HG03432 (cell line): Measurements from ENCODE around the gene SLC22A31.

Experiments used
- ATAC-seq: cut with Tn5 transposase; IDR thresholded peaks from one replicate; pipeline ENCODE4 v1.9.1; 2021; ENCODE audit warnings: mild to moderate bottlenecking, moderate library complexity; ENCODE audit not compliant: unreplicated experiment

SLC22A31 gene

DNA sequence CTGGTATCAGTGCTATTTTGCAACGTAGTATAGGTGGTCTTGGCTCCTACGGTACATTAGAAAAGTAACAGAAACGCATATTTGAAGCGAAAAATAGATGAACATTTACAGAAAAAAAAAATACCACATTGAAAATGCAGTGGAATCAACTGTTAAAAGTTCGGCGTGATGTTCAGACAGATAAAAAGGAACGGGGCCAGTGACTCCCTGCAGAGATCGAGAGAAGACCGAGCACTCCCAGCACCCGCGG is 16.7 kb upstream of the SLC22A31 start:
- ATAC-seq = no peak

DNA sequence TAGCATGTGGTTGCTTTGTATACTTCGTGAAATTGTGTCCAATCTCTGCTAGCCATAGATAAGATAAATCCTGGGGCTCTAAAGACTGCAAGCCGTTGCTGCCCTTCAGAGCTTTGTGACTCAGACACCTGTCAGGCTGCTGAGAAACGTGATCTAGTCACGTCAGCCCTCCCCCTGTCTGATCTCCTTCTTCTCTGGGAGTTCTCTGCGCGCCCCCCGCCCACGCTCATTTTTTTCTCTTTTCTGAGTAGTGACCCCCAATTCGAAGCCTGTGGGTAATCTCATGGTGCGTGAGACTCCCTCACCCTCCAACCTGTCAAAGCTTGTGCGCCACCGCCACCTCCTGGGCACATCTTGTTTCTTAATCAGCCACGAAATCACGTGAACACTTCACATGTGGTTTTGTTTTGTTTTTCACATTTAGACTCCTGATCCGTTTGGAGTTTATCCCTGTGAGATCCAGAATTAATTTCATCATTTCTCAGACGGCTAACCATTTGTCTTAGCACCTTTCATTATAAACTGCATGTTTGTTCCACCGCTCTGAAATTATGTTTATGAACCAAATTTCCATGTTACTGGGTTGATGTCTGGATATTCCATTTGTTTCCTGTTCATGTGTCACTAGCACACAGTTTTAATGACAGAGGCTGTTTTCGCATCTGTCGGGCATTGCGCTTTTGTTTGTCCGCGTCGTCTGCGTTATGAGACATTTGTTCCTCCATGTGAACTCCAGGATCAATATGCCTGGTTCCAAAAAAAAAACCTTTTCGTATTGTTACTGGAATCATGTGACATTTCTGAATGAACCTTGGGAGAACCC is 16.2 kb upstream of the SLC22A31 start:
- ATAC-seq = peak; percentile 49

DNA sequence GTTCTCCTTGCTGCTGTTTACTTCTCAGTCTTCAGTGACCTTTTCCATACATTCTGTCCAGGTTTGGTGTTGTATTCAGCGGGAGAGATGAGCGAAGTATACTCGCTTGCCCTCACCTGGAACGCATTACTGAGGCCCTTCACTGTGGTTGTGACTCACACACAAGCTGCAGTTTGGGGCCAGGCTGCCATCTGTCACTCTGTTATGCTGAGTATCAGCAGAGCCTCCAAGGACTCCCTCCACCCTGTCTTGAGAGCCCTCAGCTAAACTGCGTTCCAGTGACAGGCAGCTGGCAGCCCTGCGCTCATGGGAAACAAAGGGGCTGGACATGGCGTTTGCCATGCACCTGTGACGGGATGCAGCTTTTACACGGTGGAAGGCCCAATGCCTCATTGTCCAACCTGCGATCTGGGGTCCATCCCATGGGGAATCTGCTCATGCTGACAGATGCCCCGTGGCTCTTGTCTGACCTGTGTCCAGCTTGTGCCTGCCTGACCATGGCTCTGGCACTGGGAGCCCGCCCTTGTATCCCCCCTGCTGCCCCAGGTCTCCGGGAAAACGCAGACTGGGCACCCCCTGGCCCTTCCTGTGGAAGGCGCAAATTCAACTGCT is 10.7 kb upstream of the SLC22A31 start:
- ATAC-seq = no peak

DNA sequence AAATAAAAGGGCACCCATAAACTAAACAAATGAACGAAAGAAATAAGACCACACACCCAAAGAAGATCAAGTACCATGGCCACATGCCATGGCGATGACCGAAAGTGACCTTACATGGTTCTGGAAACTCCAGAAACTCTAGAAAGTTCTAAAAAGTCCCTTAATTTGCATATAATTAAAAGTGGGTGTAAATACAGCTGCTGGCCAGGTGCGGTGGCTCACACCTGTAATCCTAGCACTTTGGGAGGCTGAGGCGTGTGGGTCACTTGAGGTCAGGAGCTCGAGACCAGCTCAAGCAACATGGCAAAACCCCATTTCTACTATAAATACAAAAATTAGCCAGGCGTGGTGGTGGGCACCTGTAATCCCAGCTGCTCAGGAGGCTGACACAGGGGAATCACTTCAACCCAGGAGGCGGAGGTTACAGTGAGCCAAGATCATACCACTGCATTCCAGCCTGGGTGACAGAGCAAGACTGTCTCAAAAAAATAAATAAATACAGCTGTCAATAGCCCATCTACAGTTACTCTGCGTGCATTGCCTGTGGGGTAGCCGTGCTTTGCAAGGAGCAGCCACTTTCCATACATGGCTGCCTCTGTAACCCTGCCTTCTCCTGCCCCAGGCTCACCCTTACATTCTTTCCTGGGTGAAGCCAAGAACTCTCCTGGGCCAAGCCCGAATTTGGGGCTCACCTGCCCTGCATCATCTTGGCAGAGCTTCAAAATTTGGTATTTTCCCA is 10.0 kb upstream of the SLC22A31 start:
- no peak for ATAC-seq

DNA sequence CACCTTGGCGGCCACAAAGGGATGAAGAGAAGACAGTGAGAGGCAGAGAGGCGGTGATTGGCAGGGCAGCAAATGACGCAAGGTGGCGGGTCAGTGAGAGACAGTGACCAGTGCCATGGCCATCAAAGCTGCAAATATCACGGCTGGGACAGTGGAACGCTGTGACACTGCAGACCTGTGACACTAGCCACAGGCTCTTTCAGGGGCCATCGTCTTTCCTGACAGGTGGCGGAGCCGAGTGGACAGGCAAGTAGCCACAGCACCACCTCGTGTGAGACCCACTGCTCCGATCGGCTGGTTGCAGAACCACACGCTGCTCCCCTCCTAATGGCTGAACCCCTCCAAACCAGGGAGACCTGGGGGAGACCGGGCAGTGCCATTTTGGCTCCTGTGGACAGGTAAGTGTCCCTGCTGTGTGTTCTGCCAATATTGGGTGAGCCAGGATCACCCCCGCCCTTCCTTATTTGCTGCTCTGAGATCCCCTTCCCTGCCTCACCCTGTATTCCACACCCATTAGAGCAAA is 9.2 kb upstream of the SLC22A31 start:
- no peak for ATAC-seq

DNA sequence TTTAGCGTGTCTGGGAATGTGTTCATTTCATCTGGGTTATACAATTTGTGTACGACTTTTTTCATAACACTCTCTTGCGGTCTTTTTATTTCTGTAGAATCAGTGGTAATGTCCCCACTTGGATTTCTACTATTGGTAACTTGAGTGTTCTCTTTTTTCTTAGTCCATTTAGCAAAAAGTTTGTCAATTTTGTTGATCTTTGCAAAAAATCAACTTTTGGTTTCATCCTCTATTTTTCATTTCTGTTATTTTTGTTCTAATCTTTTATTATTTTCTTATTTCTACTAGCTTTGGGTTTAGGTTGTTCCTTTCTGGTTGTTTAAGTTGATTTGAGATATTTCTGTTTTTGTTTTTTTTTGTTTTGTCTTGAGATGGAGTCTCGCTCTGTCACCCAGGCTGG is 7.7 kb upstream of the SLC22A31 start:
- no peak for ATAC-seq

DNA sequence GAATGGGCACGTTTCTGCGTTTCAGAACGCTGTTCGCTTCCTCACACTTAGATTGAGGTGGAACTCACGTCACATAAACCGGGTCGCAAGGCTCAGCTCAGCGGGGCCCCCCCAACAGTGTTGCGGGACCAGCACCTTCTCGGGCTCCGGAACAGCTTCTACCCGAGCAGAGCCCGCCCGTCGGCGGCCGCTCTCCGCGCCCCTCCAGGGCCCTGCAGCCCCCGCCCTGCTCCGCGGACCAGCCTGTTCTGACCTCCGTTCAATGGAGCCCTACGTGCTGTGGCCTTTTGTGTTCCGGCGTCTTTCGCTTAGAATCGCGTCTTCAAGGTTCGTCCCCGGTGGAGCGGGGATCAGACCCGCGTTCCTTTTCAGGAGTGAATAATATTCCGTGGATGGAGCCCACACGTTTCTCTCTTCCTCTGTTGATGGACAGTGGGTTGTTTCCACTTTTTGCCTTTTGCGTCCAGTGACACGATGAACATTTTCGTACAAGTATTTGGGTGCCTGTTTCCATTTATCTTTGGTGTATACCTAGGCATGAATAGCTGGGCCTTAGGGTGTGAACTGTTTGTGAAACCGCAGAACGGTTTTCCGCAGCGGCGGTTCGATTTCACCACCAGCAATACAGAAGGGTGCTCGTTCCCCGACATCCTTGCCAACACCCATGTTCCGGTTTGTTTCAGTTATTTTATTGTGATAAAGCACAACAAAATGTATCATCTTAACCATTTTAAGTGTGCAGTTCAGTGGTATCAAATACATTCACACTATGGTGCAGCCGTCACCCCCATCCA is 2.3 kb upstream of the SLC22A31 start:
- no peak for ATAC-seq

DNA sequence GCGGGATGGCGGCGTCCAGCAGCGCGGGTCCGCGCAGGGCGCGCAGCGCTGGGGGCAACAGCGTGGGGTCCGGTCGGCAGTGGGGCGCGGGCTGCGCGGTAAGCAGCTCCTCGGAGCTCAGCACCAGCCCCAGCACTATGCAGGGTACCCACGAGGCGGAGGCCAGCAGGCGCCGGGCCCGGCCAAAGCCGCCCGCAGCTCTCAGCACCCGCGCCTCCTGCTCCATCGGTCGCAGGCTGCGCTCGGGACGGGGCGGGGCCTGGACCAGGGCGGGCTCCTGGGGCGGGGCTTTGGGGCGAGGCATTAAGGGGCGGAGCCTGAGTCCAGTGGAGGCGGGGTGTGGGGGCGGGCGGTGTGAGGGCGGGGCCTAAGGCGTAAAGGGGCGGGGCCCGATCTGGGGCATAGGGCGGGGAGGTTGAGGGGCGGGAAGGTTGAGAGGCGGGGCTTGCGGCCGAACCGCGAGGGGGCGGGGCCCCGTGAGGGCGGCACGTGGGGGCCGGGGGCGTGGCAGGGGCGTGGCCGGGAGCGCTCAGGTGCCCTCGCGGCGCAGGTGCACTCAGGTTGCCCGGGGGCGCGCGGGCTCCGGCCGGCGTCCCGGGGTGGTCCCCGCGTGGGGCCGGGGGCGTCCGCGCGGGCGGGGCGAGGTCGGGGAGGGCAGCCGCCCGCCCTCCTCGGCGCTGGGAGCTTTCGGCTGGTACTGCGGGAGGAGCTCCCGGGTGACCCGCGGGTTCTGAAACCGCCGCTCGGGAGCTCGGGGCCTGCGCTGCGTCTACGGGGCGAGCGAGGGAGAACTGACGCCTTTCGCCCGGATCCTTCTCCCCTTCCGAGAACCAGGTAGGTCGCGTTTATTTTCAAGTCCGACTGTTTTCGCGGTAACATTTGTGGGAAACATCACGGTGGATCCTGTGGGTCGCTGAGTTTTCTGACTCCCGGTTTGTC is 1.4 kb upstream of the SLC22A31 start:
- no peak for ATAC-seq

DNA sequence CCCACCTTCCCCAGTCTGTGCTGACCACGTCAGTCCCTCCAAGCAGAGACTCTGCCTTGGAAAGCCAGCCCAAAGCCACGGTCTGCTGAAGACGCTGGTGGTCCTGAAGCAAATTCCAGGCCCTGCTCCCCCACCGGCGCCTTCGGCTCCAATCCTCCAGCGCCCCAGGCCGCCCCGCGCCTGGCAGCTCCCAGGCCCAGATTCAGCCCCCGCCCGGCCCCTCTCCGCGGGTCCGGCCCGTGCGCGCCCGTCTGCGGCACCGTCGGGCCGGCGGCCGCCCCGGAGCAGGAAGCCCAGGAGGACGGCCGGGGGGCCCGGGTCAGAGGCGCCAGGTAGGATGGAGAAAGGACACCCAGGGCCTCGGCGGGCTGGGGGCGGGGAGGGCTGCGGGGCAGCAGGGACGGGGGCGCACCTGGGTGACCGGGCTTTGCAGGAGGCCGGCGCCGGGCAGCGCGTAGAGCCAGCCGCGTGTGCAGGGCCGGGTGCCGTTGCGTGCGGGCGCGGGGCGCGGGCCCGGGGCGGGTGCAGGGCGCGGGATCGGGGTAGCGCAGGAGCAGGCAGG is 594 bp upstream of the SLC22A31 start:
- no peak for ATAC-seq

DNA sequence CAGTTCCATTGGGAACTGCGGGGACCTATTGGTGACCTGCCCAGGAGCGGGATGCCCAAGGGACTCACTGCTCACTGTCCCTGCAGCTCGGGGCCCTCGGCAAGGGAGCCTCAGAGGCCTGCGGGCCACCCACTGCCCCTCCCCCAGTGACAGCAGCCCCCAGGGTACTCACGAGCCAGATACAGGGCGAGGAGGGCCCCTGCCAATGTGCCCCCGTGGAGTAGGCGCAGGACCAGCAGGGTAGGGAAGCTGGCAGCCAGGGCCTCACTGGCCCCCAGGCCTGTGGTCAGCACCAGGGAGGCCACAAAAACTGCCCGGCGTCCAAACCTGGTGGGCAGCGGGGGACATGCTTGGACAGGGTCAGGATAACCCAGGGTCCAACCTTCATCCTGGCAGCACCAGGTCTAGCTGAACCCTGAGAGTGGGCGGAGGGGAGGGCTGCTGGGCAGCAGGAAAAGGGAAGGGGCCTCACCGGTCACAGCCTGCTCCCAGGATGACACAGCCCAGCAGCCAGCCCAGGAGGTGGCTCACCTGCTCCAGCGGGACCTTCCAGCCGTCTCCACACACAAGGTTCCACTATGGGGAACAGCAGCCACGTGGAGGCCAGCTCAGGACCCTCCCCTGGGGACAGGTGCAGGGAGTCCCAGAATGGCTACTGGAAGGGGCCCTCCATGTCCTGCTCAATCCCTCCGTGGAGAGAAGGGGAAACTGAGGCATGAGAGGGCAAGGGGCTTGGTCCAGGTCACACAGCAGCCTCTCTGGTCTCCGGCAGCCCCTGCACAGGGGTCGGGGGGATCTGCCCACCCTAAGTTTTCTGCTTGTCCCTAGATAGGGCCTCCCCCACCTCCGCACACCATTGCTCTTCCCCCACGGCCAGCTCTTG is 855 bp downstream of the SLC22A31 start:
- ATAC-seq = no peak

DNA sequence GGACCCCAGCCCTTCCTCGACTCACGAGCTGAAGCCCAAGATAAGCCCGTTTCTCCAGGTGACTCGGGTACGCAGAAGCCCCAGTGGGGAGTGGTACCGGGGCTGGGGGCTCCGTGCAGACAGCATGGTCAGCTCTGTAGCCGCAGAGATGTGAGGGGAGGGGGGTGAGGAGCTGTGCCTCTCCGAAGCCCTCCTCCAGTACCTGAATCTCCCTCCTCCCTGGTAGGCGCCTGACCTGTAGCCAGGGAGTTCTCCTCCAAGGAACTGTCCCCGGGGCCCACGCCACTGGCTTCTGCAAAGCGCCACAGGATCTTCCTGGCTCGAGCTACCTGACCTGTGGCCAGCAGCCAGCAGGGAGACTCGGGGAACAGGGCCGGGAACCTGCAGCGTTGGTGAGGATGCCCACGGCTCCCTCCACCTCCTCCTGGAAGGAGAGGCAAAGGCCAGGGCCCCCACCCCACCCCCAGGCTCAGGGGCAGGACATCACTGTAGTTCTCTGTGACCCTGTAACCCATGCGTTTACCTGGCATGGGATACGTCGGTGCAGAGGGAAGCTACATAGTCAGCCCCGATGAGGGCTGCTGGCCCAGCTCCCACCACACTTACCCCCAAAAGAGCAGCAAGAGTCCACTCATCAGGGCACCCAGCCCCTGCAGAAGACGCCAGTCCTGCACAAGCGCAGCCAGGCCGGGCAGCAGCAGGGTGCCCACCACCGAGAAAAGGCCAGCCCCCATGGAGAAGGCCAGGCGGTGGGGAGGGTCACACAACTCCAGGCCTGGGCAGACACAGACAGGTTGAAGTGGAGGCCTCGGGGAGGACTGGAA is 1.7 kb downstream of the SLC22A31 start:
- no peak for ATAC-seq

DNA sequence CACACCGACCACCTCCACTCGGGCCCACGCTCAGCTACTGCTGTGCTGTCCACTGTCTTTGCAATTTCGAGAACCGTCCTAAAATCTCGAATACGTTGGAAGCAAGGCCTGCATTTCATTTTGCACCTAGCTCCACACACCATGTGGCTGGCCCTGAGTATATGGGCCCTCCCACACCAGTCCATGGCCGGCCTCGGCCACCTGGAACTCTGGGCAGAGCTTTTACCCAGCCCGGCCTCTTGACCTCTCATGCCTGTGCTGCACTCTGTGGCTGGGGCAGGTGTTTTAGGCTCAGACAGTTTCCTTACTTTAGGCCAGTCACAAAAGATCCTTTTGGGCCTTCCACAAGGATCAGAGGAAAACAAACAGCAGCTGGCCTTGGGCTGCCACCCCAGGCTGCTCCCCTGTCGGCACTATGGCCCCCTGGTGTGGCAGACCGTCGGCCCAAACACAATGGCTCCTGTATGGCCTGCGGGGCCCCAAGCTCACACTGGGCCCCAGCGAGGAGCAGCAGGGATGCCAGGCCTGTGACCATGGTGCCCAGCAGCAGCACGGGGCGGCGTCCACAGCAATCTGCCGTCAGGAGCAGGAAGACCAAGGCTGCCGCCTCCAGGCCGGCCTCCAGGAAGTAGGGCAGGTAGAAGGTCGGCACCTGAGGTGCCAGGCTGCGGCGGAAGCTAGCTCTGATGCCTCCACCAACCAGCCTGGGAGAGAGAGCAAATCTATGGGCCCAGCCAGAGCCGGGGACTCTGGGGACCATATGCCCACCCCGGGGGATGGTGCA is 2.5 kb downstream of the SLC22A31 start:
- ATAC-seq = no peak

DNA sequence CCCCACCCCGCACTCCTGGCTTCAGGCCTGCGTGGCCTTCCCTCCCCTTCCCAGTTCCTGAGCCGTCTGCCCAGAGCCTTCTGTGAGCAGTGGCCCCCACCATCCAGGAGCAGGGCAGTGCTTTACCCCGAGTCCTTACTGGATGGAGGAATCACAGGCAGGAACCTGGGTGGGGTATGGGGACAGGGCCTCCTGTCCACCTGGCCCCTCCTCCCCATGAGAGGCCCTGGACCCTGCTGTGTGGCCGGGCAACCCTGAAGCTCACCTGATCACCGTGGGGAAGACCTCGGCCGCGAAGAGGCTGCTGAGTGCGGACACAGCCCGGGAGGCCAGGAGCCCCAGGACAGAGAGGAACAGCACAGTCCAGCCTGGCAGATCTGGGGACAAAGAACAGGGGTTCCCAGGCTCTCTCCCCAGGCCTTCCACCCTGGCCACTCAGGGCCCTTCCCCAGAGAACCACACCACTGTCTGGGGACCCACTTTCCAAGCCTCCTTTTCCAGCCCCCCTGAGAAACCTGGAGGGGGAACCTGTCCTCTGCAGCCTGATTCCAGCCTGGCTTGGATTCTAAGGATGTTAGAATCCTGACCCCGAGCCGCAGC is 3.2 kb downstream of the SLC22A31 start:
- no peak for ATAC-seq

DNA sequence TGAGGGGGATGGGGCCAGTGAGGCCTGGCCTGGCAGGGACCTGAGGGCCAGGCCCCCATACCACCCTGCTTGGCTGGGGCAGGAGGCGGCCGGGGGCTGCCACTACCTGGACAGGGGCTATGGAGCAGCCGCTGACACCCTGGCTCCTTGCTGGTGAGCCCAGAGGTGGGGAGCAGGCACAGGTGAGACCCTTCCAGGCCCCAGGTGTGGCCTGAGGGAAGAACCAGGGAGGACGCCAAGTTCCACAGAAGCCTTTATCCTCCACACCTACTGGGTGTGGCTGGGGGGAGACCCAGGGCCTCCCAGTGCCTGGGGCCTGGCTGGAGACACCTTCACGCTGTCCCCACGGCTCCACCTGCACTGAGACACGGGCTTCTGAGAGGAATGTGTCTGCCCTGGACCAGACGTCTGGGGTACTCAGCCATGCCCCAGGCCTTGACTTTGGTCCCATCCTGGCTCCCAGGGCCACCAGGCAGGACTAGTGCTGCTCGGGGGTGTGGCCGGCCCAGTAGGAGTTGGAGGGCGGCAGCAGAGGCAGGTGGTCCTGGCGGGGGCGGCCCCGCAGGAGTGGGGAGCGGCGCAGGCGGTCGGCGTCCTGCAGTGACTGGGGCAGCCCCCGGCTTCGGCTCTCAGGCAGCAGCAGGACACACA is 4.7 kb downstream of the SLC22A31 start:
- no peak for ATAC-seq

DNA sequence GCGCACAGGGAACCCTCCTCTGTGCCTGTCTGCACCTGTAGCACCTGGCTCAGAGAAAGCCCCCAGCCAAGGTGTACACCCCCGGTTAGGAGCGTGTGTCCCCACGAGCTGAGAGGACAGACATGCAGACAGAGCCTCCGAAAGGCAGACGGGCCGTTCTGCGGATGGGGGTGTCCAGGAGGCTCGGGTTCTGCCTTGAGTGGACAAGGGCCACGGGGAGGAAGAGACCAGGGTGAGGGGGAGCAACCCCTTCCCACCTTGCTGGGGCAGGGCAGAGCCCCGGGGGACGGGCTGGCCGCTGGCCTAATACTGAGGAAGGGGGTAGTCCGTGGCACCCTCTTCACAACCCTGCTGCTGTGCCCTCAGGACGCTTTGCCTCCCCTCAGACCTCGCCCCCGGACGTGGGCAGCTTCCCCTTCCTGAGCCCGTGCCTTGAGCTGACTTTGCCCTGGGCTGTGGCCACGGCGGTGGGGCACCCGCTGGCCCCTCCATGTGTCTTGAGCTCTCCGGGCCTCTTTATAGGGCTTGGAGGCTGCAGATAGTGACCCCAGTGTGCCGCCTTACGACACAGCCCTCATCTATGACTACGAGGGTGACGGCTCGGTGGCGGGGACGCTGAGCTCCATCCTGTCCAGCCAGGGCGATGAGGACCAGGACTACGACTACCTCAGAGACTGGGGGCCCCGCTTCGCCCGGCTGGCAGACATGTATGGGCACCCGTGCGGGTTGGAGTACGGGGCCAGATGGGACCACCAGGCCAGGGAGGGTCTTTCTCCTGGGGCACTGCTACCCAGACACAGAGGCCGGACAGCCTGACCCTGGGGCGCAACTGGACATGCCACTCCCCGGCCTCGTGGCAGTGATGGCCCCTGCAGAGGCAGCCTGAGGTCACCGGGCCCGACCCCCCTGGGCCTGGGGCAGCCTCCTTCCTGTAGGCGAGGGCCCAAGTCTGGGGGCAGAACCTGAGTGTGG is 5.7 kb downstream of the SLC22A31 start:
- ATAC-seq = no peak
